ENCODE data around the gene PTPN11. TPM values are rescaled to one million over a fixed set of nuclear protein-coding genes. Genes with fewer than 3 reads are reported as not detected.

Gene PTPN11
- total RNA-seq, 4 donors from 2014 or later: 124 to 245 (median 169) TPM

- no peak for TF ChIP-seq CTCF (IDR thresholded peaks at IDR 0.05; ENCODE audit: low read depth)
Observed at GRCh38 chr12:112427760-112428159, 9.0 kb downstream of the PTPN11 start.

GRCh38 chr12:112430929-112431328, 12.2 kb downstream of the PTPN11 start:
- TF ChIP-seq CTCF (IDR thresholded peaks at IDR 0.05; ENCODE audit: low read depth): no peak

- TF ChIP-seq CTCF (IDR thresholded peaks at IDR 0.05; ENCODE audit: low read depth): no peak
Observed at GRCh38 chr12:112431965-112432364, 13.2 kb downstream of the PTPN11 start.

- no peak for TF ChIP-seq CTCF (IDR thresholded peaks at IDR 0.05; ENCODE audit: low read depth)
Observed at GRCh38 chr12:112433551-112433950, 14.8 kb downstream of the PTPN11 start.

GRCh38 chr12:112439769-112440168, 21.0 kb downstream of the PTPN11 start:
- no peak for TF ChIP-seq CTCF (IDR thresholded peaks at IDR 0.05; ENCODE audit: low read depth)

- no peak for TF ChIP-seq CTCF (IDR thresholded peaks at IDR 0.05; ENCODE audit: low read depth)
Observed at GRCh38 chr12:112443916-112444315, 25.2 kb downstream of the PTPN11 start.

GRCh38 chr12:112446008-112446725, 27.4 kb downstream of the PTPN11 start:
- no peak for TF ChIP-seq CTCF (IDR thresholded peaks at IDR 0.05; ENCODE audit: low read depth)
